K562 (cell line): ENCODE results near the gene DPH7. TPM values are rescaled to one million over a fixed set of nuclear protein-coding genes. Genes with fewer than 3 reads are reported as not detected.

Experiments used
- BCL6 ChIP-seq: fragments of 250-450 bp; sonication (Bioruptor Pico); IDR thresholded peaks from 2 replicates; pipeline ENCODE4 v1.4.0; 2020
- GTF2E2 ChIP-seq: fragments of 200-800 bp; sonication (Bioruptor generic); IDR thresholded peaks from 2 replicates; pipeline ENCODE4 v1.6.1; 2016; ENCODE audit warnings: missing genetic modification characterization, missing compliant biosample characterization
- HNRNPUL1 ChIP-seq: fragments of 200-400 bp; formaldehyde crosslinking; IDR thresholded peaks from 2 replicates; pipeline ENCODE4 v1.6.1; 2017; ENCODE audit warnings: low read length
- MAFK ChIP-seq: IDR thresholded peaks from 2 replicates; pipeline ENCODE4 v1.6.1; 2011; ENCODE audit warnings: low read length, improper control_type of control experiment
- MCM2 ChIP-seq: fragments of 450-650 bp; IDR thresholded peaks from 2 replicates; pipeline ENCODE4 v1.6.1; 2017; ENCODE audit warnings: low read depth, mild to moderate bottlenecking
- MIER1 ChIP-seq: fragments of 450-650 bp; IDR thresholded peaks from 2 replicates; pipeline ENCODE4 v1.6.1; 2016; ENCODE audit warnings: antibody characterized with exemption, mild to moderate bottlenecking, low read depth
- NBN ChIP-seq: fragments of 450-650 bp; IDR thresholded peaks from 2 replicates; pipeline ENCODE4 v1.6.1; 2016; ENCODE audit warnings: low read depth, mild to moderate bottlenecking
- NCOR1 ChIP-seq: fragments of 450-650 bp; IDR thresholded peaks from 2 replicates; pipeline ENCODE4 v1.6.1; 2016; ENCODE audit warnings: mild to moderate bottlenecking, moderate library complexity
- NEUROD1 ChIP-seq: fragments of 150-350 bp; IDR thresholded peaks from 2 replicates; pipeline ENCODE4 v1.6.1; 2014; ENCODE audit warnings: borderline replicate concordance, low read length, low read depth; ENCODE audit not compliant: partially characterized antibody
- PHF20 ChIP-seq: fragments of 450-650 bp; IDR thresholded peaks from 2 replicates; pipeline ENCODE4 v1.6.1; 2018; ENCODE audit not compliant: partially characterized antibody
- SMC3 ChIP-seq: conservative IDR thresholded peaks from 2 replicates; pipeline ENCODE4 v1.6.1; 2011; ENCODE audit warnings: low read depth, low read length, improper control_type of control experiment; ENCODE audit not compliant: insufficient read depth
- SNRNP70 ChIP-seq: fragments of 200-400 bp; formaldehyde crosslinking; optimal IDR thresholded peaks from 2 replicates; pipeline ENCODE3; 2017; ENCODE audit warnings: low read depth, low read length
- TEAD1 ChIP-seq, 2 experiments: fragments of 450-650 bp in 1 of 2; sonication (generic) in 1 of 2; formaldehyde crosslinking; IDR thresholded peaks; 2 replicates each; pipeline versions ENCODE4 v1.4.0 to v1.8.0; 2020 to 2022; ENCODE audit warnings: mild to moderate bottlenecking in 2 of 2, missing genetic modification reagents in 1 of 2
- ZNF311 ChIP-seq: fragments of 250-450 bp; sonication (Bioruptor Pico); IDR thresholded peaks from 2 replicates; pipeline ENCODE4 v1.4.0; 2020; ENCODE audit warnings: mild to moderate bottlenecking, moderate library complexity
- ZNF57 ChIP-seq: fragments of 450-650 bp; formaldehyde crosslinking; IDR thresholded peaks from 2 replicates; pipeline ENCODE4 v1.4.0; 2020; ENCODE audit warnings: mild to moderate bottlenecking, moderate library complexity
- ZNF75A ChIP-seq: fragments of 450-650 bp; formaldehyde crosslinking; IDR thresholded peaks from 2 replicates; pipeline ENCODE4 v1.4.0; 2020; ENCODE audit warnings: mild to moderate bottlenecking
- ZNF785 ChIP-seq: fragments of 250-450 bp; sonication (Bioruptor Pico); IDR thresholded peaks from 2 replicates; pipeline ENCODE4 v1.4.0; 2020; ENCODE audit warnings: mild to moderate bottlenecking
- polyA plus RNA-seq, 8 experiments: library from polyadenylated mRNA; depleted of rRNA in 4 of 8; stranded (reverse) in 5 of 8; unstranded in 3 of 8; fragments of >200 nt; fragmentation: Nextera tagmentation in 2 of 8; fragmentation: Illumina TruSeq in 1 of 8; extraction: Ambion mirVana in 2 of 8; extraction: Trizol in 1 of 8; gene quantifications; 2 replicates each; pipeline versions ENCODE4 v1.2.1 to v1.2.3, GENCODE V29; 2011 to 2014; ENCODE audit warnings: inconsistent platforms in 1 of 8, missing spikeins in 1 of 8
- total RNA-seq, 7 experiments: library from RNA; depleted of rRNA in 6 of 7; stranded (reverse); fragments of >200 nt in 6 of 7; fragmentation: Illumina TruSeq in 2 of 7; extraction: Trizol in 2 of 7; gene quantifications; 2 replicates each; pipeline versions ENCODE4 v1.2.1 to v1.2.3, GENCODE V29; 2011 to 2021; ENCODE audit warnings: low replicate concordance in 1 of 7
- TF ChIP-seq, protein P1 (sequence below): sonication (generic); formaldehyde crosslinking; IDR thresholded peaks from 2 replicates; pipeline ENCODE4 v1.8.0; 2022; ENCODE audit warnings: missing genetic modification reagents, mild to moderate bottlenecking, moderate library complexity, borderline replicate concordance
- TF ChIP-seq, protein P2 (sequence below), 2 experiments: fragments of 450-650 bp in 1 of 2; sonication (generic) in 1 of 2; formaldehyde crosslinking in 1 of 2; IDR thresholded peaks; 2 replicates each; pipeline versions ENCODE4 v1.7.1 to v1.9.0; 2016 to 2022; ENCODE audit warnings: inconsistent platforms in 1 of 2, mild to moderate bottlenecking in 1 of 2, missing genetic modification reagents in 1 of 2

DPH7 gene
- total and polyA plus RNA-seq, 9 of the 15 experiments (the other 6 are each of a cell fraction or from before 2014, with no cell fraction given), result 13.9 to 68.6 (median 41.3) TPM

- peak; percentile 32 to 82; a peak in 1 of 4 replicates for TF ChIP-seq TEAD1 (CRISPR knock-in tag; IDR thresholded peaks at IDR 0.05)
- 0 out of 2 replicates have a peak, but pooled peaks have one; percentile 1 for TF ChIP-seq MAFK
- TF ChIP-seq, protein P1, sequence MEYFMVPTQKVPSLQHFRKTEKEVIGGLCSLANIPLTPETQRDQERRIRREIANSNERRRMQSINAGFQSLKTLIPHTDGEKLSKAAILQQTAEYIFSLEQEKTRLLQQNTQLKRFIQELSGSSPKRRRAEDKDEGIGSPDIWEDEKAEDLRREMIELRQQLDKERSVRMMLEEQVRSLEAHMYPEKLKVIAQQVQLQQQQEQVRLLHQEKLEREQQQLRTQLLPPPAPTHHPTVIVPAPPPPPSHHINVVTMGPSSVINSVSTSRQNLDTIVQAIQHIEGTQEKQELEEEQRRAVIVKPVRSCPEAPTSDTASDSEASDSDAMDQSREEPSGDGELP (CRISPR knock-in tag), result peak; percentile 80
- no peak for TF ChIP-seq ZNF57
- no peak for TF ChIP-seq MCM2
- peak; percentile 76; the same call in 1 of the 2 replicates for TF ChIP-seq GTF2E2 (tag)
- no peak for TF ChIP-seq ZNF785
- 0 out of 2 replicates have a peak, but pooled peaks have one; percentile 9 for TF ChIP-seq BCL6 (CRISPR knock-in tag)
- 0 out of 2 replicates have a peak, but pooled peaks have one; percentile 34 for TF ChIP-seq ZNF311 (CRISPR knock-in tag)
- peak; percentile 45; the same call in 1 of the 2 replicates for TF ChIP-seq NCOR1
- 0 out of 2 replicates have a peak, but pooled peaks have one; percentile 24 for TF ChIP-seq SMC3
- TF ChIP-seq SNRNP70, result no peak
- TF ChIP-seq HNRNPUL1, result no peak
- peak; percentile 54; the same call in 1 of the 2 replicates for TF ChIP-seq ZNF75A (CRISPR knock-in tag)
- peak; percentile 84 for TF ChIP-seq PHF20
- TF ChIP-seq, protein P2, sequence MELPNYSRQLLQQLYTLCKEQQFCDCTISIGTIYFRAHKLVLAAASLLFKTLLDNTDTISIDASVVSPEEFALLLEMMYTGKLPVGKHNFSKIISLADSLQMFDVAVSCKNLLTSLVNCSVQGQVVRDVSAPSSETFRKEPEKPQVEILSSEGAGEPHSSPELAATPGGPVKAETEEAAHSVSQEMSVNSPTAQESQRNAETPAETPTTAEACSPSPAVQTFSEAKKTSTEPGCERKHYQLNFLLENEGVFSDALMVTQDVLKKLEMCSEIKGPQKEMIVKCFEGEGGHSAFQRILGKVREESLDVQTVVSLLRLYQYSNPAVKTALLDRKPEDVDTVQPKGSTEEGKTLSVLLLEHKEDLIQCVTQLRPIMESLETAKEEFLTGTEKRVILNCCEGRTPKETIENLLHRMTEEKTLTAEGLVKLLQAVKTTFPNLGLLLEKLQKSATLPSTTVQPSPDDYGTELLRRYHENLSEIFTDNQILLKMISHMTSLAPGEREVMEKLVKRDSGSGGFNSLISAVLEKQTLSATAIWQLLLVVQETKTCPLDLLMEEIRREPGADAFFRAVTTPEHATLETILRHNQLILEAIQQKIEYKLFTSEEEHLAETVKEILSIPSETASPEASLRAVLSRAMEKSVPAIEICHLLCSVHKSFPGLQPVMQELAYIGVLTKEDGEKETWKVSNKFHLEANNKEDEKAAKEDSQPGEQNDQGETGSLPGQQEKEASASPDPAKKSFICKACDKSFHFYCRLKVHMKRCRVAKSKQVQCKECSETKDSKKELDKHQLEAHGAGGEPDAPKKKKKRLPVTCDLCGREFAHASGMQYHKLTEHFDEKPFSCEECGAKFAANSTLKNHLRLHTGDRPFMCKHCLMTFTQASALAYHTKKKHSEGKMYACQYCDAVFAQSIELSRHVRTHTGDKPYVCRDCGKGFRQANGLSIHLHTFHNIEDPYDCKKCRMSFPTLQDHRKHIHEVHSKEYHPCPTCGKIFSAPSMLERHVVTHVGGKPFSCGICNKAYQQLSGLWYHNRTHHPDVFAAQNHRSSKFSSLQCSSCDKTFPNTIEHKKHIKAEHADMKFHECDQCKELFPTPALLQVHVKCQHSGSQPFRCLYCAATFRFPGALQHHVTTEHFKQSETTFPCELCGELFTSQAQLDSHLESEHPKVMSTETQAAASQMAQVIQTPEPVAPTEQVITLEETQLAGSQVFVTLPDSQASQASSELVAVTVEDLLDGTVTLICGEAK (IDR thresholded peaks at IDR 0.05), result peak; percentile 99
- TF ChIP-seq, protein P2 (CRISPR knock-in tag; IDR thresholded peaks at IDR 0.05), result no peak
- no peak for TF ChIP-seq MIER1
- TF ChIP-seq NEUROD1, result no peak
- TF ChIP-seq NBN, result peak; percentile 70; the same call in 1 of the 2 replicates
Measured at GRCh38 chr9:137578518-137579258, at the start of gene DPH7 (continued).
